D341Med (cell line): Measurements from ENCODE around the gene HOMER2.

Experiments
- DNase-seq: peaks from one replicate; pipeline ENCODE4 v3.0.0; 2012; ENCODE audit warnings: low spot score

The HOMER2 gene

DNA sequence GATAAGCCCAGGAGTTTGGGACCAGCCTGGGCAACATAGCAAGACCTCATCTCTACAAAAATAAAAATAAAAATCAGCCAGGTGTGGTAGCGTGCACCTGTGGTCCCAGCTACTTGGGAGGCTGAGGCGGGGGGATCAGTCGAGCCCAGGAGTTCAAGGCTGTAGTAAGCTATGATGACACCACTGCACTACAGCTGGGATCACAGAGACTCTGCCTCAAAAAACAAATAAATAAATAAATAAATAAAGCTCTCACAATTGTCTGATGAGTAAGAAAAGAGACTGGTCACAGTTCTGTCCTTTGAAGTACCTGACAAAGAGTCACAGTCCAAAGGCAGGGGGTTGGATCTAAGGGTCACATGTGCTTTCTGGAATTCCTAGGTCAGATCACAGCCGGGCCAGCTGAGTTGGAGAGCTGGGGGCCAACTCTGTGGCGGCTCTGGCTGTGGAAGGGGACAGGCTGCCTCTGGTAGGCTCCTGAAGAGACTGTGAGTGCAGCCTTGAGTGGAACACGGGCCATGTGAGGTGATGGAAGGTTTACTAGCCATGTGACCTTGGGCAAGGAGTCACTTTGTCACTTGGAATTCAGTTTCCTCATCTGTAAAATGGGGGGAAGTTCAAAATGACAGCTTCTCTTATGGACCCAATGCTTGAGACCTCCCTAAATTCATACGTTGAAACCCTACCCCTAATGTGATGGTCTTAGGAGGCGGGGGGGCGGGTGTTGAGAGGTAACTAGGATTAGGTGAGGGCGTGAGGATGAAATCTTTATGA lies 95.9 kb downstream of the HOMER2 start:
- DNase-seq = no peak

DNA sequence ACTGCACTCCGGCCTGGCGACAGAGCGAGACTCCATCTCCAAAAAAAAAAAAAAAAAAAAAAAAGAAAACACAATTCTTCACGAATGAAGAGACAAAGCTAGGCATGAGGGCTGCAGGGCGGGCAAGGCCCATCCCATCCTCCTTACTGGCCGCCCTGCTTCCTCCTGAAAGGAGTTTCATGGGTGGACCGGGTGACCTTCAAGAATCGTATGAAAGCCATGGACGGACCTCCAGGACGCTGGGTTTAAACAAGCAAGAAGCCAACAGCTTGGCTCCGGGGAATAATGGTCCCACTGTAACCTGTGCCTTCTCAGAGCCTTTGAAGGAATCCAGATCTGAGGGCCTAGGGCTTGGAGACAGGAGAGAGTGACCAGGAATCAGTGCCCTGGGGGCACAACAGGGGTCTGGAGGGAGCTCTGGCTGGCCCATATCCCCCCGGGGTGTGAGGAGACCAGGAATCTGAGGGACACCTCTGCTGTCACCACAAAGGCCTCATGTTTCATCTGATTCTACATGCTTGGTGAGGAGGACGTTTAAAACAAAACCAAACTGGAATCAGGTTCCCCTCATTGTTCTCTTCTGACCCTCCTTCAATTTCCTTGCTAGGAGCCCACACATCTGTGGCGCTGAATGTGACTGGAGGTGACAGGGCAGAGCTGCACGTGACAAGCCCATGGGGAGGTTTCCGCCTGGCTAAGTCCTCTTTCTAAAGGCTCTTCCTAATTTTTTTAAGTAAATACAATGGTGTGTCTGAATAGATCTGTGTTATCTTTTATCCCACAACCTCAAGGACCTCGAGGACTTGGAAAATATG lies 97.0 kb downstream of the HOMER2 start:
- no peak for DNase-seq

DNA sequence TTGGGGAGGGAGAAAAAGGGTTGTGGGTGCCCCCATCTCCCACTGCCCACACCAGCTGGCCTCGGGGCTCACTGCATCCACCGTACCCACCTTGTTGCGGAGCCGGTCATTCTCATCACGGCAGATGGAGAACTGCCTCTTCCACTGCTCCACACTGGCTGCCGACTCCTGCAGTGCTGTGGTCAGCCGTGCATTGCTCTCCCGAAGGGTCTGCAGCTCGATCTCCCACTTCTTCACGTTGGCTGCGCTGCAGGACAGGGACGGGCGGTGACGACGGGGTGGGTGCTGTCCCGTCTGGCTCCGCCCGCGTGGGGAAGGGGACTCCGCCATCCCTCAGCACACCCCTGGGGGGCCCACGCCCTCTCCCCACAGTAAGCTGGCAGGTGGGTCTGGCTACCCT lies 98.0 kb downstream of the HOMER2 start:
- no peak for DNase-seq

GRCh38 chr15:82852941-82853561 lies 99.5 kb downstream of the HOMER2 start:
- no peak for DNase-seq

GRCh38 chr15:82851981-82852511 lies 100.5 kb downstream of the HOMER2 start:
- no peak for DNase-seq

DNA sequence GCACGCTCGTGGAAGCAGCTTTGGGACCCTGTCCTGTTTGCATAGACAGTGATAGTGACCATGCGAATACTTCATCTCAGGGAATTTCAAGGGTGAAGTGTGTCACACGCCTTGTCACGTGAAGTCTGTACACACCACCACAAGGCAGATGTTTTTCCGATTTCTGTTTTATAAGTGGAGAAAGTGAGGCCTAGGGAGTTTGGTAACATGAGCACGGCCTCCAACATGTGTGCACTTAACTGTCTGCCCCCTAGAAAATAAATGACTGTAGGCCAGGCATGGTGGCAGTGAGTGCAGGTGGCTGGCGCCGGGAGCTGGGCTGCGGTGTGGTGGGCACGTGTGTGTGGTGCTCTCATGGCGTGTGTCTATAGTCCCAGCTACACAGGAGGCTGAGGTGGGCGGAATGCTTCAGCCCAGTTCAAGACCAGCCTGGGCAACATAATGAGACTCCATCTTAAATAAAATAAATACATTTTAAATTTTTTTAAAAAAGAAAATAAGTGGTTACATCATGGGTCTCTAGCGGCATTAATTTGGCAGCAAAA lies 101.1 kb downstream of the HOMER2 start:
- no peak for DNase-seq

DNA sequence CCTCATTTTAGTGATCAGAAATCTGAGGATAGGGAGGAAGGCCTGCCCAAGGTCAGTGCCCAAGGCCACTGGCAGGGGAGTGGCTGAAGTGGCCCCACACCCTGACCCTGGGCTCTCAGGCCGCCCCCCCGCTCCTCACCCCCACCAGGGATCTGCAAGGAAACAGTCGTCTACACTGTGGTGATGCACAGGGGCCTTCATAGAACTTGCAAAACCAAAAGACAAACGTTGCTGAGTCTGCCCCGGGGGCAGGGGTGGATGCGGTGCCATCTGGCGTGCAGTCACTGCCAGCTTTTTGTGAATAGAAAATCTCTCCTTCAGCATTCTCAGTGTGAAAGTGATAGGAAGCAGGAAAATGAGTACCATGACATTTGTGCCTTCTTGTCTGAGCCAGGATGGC lies 101.8 kb downstream of the HOMER2 start:
- peak; percentile 73 for DNase-seq

GRCh38 chr15:82849556-82850512 lies 102.7 kb downstream of the HOMER2 start:
- peak; percentile 81 for DNase-seq

- DNase-seq = no peak
Measured at GRCh38 chr15:82848241-82848993, 104.1 kb downstream of the HOMER2 start.

DNA sequence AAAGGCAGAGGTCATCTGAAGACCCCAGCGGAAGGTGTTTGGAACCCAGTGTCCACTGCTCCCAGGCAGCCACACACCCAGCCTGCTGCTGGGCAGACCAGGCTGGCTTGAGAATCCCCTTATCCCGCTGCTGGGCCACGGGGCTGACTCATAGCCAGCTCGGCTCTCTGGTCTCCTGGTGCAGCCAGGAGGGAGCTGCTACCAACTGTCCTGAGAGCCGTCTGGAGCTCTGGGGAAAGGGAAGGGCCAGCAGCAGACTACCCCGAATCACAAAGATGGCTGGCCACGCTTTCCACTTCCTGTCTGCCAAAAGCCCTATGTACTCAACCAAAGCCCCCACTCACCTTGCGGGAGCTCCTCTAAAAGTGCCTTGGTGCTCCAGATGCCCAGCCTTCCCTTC lies 104.8 kb downstream of the HOMER2 start:
- DNase-seq = no peak

GRCh38 chr15:82846621-82847020 lies 105.9 kb downstream of the HOMER2 start:
- DNase-seq = no peak

DNA sequence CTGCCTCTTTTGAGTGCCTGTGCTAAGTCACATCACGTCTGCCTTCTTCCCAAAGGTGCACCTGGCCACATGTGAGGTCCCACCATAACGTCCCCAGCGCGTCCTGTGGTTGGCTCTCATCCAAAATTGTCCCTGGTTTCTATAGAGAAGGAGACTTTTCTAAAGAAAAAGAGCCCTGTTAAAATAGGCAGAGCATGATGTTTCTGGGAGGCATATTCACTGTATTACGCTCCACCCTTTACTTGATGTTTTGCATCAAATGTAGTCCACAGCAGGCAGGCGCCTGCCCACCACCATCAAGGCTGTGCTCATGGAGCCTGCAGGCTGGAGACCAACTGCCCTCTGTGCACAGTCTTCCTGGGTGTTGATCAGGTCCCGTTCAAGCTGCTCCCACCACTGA lies 106.8 kb downstream of the HOMER2 start:
- no peak for DNase-seq

DNA sequence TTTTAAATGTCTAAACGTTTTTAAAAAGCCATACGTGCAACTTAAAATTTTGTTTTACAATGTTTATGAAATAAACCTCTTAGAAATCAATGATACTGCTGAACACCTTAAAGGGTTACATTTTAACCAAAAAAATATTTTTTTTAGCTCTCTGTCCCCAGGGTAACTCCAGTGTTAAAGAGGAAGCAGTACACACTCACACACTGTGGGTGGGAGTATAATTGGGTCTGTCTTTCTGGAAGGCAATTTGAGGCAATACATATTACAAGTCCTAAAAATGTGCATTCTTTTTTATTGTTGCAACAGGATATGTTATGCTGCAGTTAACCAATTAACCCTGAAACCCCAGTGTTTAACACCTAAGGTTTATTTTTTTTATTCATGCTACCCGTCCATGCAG lies 109.0 kb downstream of the HOMER2 start:
- no peak for DNase-seq

DNA sequence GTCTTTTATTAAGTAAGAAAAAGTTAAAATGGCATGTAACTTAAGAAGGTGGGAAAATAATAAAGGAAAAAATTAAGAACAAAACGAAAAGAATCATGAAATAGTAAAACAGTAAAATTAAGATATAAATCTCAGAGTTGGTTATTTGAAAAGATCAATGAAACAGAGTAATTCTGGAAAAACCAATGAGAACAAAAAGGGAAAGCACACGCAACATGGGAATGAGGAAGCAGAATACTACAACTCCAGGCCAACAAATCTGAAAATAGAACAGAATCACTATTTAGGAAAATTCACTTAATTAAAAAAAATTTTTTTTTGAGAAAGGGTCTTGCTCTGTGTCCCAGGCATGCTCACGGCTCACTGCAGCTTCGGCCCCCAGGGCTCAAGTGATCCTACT lies 112.4 kb downstream of the HOMER2 start:
- no peak for DNase-seq

DNA sequence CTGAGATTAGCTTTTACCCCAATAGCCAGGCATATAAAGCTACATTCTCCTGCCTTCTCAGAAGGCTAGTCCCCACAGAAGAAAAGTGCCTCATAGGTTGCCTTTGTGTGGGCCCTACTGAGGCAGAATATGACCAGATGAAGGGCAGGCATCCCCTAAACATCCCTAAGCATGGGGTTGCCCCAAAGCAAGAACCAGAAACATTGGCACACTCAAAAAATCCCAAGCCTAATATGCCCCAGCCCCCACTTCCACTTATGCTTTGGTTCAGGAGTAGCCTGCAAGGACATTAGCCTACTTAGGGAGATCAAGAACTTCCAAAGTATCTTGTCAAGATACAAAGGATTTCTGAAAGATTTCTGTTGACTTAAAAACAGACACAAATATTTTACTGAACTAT lies 113.4 kb downstream of the HOMER2 start:
- no peak for DNase-seq

DNA sequence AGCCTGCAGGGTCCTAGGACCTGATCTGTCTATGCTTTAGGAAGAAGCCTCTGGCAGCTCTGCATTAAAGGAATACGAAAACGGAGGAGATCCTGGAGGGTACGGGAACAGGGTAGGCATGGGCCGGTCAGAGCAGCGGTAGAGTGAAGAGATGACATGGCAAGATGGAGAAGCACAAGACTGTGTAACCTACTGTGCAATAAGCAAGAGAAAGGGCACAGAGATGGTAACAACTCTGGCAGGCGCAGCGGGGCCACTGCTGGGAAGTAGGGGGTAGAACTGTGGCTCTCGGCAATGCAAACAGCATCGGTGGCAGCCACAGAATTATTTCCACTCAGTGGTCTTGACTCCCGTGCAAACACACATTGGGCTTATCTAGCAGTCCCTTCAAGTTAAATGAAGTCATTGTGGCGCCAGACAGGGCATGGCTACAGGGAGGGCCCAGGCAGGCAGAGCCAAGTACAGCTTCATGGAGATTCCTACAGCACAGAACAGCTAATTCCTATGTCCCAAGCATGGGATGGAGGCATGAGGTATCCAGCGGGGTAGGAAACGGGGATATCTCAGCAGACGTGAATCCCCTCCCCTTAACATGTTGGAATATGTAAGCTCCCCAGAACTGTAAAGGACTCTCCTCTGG lies 114.3 kb downstream of the HOMER2 start:
- DNase-seq = no peak

DNA sequence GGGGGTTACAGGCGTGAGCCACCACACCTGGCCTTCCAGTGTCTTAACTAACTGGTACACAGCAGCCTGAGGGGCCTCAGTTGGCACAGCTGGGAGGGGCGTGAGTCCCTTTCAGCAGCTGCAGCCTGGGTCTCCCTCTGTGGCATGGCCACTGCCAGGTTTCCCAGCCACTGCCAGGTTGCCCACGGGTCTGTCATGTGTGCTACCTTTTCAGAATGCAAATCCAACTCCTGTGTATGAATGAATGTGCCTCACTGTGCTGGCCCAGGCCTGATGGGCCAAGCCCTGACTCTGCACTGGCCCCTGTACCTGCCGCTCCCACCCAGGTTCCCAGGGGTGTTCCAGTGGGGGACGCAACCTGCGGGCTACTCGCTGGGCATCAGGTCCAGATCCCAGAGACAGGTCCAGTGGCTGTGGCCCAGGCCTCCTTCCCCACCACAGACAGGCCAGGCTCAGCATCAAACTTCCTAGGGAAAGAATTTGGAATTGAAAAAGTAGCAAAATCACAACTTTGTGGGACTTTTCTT lies 117.1 kb downstream of the HOMER2 start:
- no peak for DNase-seq

GRCh38 chr15:82833362-82833682 lies 119.2 kb downstream of the HOMER2 start:
- no peak for DNase-seq

DNA sequence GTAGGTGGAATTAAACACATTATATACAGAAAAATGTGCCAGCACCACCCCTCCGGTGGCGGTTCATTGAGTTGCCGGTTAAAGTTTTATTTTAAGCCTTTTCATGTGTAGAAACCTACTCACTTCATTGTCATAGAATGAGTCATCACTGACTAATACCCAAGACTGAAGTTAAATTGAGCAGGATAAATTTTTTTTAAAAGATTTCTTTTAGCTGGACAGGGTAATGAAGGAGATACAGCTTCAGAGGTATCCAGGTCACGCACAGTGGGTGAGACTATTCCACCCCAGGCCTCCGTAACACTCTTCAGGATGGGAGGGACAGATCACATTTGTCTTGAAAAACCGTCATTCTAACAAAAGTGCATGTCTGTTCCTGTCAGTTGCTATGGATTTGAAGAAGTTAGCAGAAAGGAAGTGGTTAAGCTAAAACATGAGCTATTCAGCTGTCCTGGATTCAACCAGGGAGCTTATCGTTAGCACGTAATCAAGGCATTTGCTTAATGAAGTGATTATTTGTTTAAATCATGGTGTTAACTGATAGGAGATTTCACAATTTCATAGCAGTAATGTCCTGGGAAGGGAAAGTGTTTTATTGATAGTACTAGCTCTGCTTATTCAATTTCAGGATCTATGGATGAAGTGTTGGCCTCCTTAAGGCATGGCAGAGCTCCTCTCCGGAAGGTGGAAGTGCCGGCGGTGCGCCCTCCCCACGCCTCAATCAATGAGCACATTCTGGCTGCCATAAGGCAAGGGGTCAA lies 119.7 kb downstream of the HOMER2 start:
- DNase-seq = no peak
